OCI-LY7 (cell line): ENCODE results near the gene ACVR1. TPM values are rescaled to one million over a fixed set of nuclear protein-coding genes. Genes with fewer than 3 reads are reported as not detected.
"Not testable (repeated sequence)": the region's sequence is repeated elsewhere in the genome, so short reads cannot be mapped to it uniquely, and the experiment has no call there.

Experiments used
- BruUV-seq: library from RNA; stranded (reverse); fragments of 400-500 nt; replicated peaks from 2 replicates; lab custom pipeline; 2021; lab: Mats Ljungman, UMichigan
- CTCF ChIA-PET: fragments of 300-600 bp; sonication (Branson Sonifier 250); formaldehyde crosslinking; loops from one replicate; lab custom pipeline; 2022; ENCODE audit warnings: antibody characterized with exemption; ENCODE audit not compliant: unreplicated experiment; lab: Charles Lee
- POLR2A ChIA-PET: fragments of 300-600 bp; sonication (Branson Sonifier 250); formaldehyde crosslinking; loops from one replicate; lab custom pipeline; 2022; ENCODE audit warnings: antibody characterized with exemption; lab: Charles Lee
- DNase-seq: peaks from one replicate; pipeline ENCODE4 v3.0.0-alpha.2; 2015; ENCODE audit warnings: low spot score
- H2AFZ ChIP-seq: fragments of 200-600 bp; sonication (generic), shearing (Covaris generic); 2 replicates; pipeline ENCODE4 v1.6.1; 2014; ENCODE audit warnings: mild to moderate bottlenecking, antibody characterized with exemption, low read length, moderate library complexity
- H3K27ac ChIP-seq: fragments of 200-600 bp; sonication (generic); 2 replicates; pipeline ENCODE4 v1.5.1; 2014; ENCODE audit warnings: mixed run types, low read depth, mild to moderate bottlenecking, moderate library complexity, low read length, inconsistent platforms; ENCODE audit not compliant: poor library complexity, severe bottlenecking
- H3K36me3 ChIP-seq: fragments of 200-600 bp; sonication (generic); 2 replicates; pipeline ENCODE4 v1.6.1; 2014; ENCODE audit warnings: mild to moderate bottlenecking, antibody characterized with exemption, low read length, moderate library complexity, mixed read lengths; ENCODE audit not compliant: insufficient read depth
- H3K4me1 ChIP-seq: fragments of 200-600 bp; sonication (generic); 2 replicates; pipeline ENCODE4 v1.5.1; 2014; ENCODE audit warnings: mild to moderate bottlenecking, low read length; ENCODE audit not compliant: insufficient read depth, poor library complexity, severe bottlenecking
- H3K4me2 ChIP-seq: fragments of 200-600 bp; sonication (generic); 2 replicates; pipeline ENCODE4 v1.6.1; 2014; ENCODE audit warnings: mild to moderate bottlenecking, low read length
- H3K4me3 ChIP-seq: fragments of 200-600 bp; sonication (generic); 2 replicates; pipeline ENCODE4 v1.5.1; 2014; ENCODE audit warnings: mild to moderate bottlenecking, low read depth, low read length; ENCODE audit not compliant: poor library complexity, severe bottlenecking
- H3K79me2 ChIP-seq: fragments of 200-600 bp; sonication (generic); 2 replicates; pipeline ENCODE4 v1.6.1; 2016; ENCODE audit warnings: low read depth, mild to moderate bottlenecking, low read length, moderate library complexity, mixed read lengths; ENCODE audit not compliant: insufficient read depth
- H3K9me2 ChIP-seq: fragments of 200-600 bp; sonication (generic); 2 replicates; pipeline ENCODE4 v1.6.1; 2016; ENCODE audit warnings: mild to moderate bottlenecking, low read length, mixed read lengths; ENCODE audit not compliant: insufficient read depth
- H3K9me3 ChIP-seq: fragments of 200-600 bp; sonication (generic); 2 replicates; pipeline ENCODE4 v1.6.1; 2014; ENCODE audit warnings: mild to moderate bottlenecking, mixed run types, low read length, mixed read lengths
- H4K20me1 ChIP-seq: fragments of 200-600 bp; sonication (generic); 2 replicates; pipeline ENCODE4 v1.6.1; 2014; ENCODE audit warnings: mild to moderate bottlenecking, antibody characterized with exemption, low read length, moderate library complexity, mixed read lengths; ENCODE audit not compliant: insufficient read depth
- EZH2phosphoT487 ChIP-seq: fragments of 200-600 bp; sonication (generic); IDR thresholded peaks from 2 replicates; pipeline ENCODE4 v1.6.1; 2018; ENCODE audit warnings: low read depth, borderline replicate concordance, mild to moderate bottlenecking, mixed run types, antibody characterized with exemption, low read length, moderate library complexity, mixed read lengths
- intact Hi-C: fragments of 100-400 bp; cut with micrococcal nuclease; formaldehyde crosslinking; loops from one replicate; pipeline ENCODE4 v1.10.0; 2022; ENCODE audit not compliant: unreplicated experiment
- total RNA-seq, 2 experiments: library from RNA; depleted of rRNA in 1 of 2; stranded (reverse); fragments of >200 nt in 1 of 2; shearing (Covaris generic) in 1 of 2; gene quantifications; 2 replicates each; pipeline ENCODE4 v1.2.3, GENCODE V29; 2014 to 2022
- TF ChIP-seq, protein P1 (sequence below): fragments of 200-600 bp; sonication (generic); conservative IDR thresholded peaks from 2 replicates; pipeline ENCODE4 v1.5.1; 2014; ENCODE audit warnings: mild to moderate bottlenecking, antibody characterized with exemption, low read length, moderate library complexity, mixed read lengths

Gene ACVR1
- total RNA-seq, 2 experiments from 2014 or later, result 0.13 to 3.9 TPM

DNA sequence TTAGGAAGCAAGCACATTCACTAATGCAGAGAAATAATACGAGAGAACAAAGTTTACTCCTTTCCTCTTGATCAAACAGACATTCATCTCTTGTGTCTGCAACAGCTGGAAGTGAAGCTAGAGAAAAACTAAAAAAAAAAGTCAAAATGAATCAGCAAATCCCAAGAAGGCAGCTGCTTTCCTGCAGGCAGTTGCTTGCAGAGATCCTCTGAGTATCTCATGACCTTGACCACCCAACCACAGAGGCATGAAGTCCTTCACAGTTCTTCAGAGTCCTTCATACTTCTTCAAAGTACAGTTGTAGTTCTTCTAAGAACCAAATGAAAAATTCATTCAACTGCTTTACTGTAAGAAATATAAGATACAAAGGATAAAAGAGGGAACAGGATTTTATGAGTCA lies 150.3 kb downstream of the ACVR1 start:
- ChIA-PET POLR2A (no interaction called here), CTCF (no interaction called here)

DNA sequence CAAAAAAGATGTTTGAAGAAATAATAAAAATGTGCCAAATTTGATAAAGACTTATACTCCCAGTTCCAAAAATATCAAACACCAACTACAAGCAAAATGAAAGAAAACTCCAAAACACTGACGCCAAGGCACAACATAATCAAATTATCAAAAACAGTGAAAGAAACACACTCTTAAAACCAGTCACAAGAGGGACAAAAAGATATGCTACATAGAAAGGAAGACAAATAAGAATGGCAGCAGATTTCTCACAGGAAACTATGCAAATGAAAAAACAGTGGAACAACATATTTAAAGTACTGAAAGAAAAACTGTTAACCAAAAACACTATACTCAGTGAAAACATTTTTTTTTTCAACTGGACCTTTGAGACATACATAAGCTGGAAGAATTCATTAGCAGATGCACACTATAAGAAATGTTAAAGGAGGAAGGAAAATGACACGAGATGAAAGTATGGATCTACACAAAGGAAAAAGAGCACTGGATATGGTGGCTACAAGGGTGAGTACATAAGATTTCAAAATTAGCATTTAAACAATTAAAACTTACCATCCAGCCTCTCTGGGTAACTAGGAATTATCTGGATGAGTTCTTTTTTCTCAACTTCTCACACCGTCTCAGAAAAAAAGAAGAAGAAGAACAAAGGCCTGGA lies 153.4 kb downstream of the ACVR1 start:
- ChIA-PET CTCF (no interaction called here), POLR2A (no interaction called here)
- no peaks in the 10 kb centered on the region for H3K4me1 ChIP-seq
- H3K36me3 ChIP-seq, result no peaks in the 10 kb centered on the region
- H4K20me1 ChIP-seq, result no peaks in the 10 kb centered on the region
- BruUV-seq, result no TSS peak
- H2AFZ ChIP-seq, result no peak overlapping the region
- H3K9me3 ChIP-seq, result peaks cover 12% of the 10 kb centered on the region; the same call in 1 of the 2 replicates
- H3K4me2 ChIP-seq, result no peak overlapping the region
- no peaks in the 10 kb centered on the region for H3K9me2 ChIP-seq
- H3K79me2 ChIP-seq, result no peaks in the 10 kb centered on the region
- DNase-seq, result peak; percentile 31
- H3K4me3 ChIP-seq, result no peak overlapping the region
- no peak overlapping the region for H3K27ac ChIP-seq
- no peak for TF ChIP-seq EZH2phosphoT487
- TF ChIP-seq, protein P1, sequence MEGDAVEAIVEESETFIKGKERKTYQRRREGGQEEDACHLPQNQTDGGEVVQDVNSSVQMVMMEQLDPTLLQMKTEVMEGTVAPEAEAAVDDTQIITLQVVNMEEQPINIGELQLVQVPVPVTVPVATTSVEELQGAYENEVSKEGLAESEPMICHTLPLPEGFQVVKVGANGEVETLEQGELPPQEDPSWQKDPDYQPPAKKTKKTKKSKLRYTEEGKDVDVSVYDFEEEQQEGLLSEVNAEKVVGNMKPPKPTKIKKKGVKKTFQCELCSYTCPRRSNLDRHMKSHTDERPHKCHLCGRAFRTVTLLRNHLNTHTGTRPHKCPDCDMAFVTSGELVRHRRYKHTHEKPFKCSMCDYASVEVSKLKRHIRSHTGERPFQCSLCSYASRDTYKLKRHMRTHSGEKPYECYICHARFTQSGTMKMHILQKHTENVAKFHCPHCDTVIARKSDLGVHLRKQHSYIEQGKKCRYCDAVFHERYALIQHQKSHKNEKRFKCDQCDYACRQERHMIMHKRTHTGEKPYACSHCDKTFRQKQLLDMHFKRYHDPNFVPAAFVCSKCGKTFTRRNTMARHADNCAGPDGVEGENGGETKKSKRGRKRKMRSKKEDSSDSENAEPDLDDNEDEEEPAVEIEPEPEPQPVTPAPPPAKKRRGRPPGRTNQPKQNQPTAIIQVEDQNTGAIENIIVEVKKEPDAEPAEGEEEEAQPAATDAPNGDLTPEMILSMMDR, result no peak
- intact Hi-C loops, result no loop called here

More for the DNA sequence above, 150.3 kb downstream of the ACVR1 start:
- Histone ChIP-seq H2AFZ (no peak overlapping the region), H3K9me3 (peaks cover 12% of the 10 kb centered on the region; the same call in 1 of the 2 replicates), H4K20me1 (no peaks in the 10 kb centered on the region), H3K36me3 (no peaks in the 10 kb centered on the region), H3K79me2 (no peaks in the 10 kb centered on the region), H3K4me2 (no peak overlapping the region), H3K4me1 (no peaks in the 10 kb centered on the region), H3K9me2 (no peaks in the 10 kb centered on the region), H3K27ac (no peak overlapping the region), H3K4me3 (no peak overlapping the region)
- TF ChIP-seq EZH2phosphoT487, result no peak
- TF ChIP-seq, protein P1, result no peak
- intact Hi-C loops, result no loop called here
- BruUV-seq, result no TSS peak
- DNase-seq, result no peak

DNA sequence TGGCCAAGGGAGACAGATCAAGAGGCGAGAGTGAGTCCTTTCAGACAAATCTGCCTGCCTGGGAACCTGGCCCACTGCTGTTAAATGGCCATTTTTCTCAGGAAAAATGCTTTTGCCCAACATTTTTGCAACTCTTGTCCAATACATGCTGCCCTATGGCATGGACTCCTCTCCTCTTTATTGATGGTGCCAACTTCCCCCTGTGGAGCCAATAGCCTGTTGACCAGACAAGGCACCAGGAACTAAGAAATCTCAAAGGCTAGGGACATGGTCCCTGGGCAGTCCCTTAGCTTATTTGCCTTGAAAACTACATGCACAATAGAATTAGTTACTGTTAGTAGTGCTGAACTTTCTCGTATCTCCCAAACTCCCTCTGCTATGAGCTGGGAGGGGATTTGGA lies 155.6 kb downstream of the ACVR1 start:
- Histone ChIP-seq H3K4me2 (no peak overlapping the region), H3K4me3 (no peak overlapping the region), H3K4me1 (no peaks in the 10 kb centered on the region), H3K36me3 (no peaks in the 10 kb centered on the region), H3K9me2 (no peaks in the 10 kb centered on the region), H3K9me3 (peaks cover 12% of the 10 kb centered on the region; the same call in 1 of the 2 replicates), H4K20me1 (no peaks in the 10 kb centered on the region), H3K27ac (no peak overlapping the region), H2AFZ (no peak overlapping the region), H3K79me2 (no peaks in the 10 kb centered on the region)
- intact Hi-C loops, result no loop called here
- POLR2A ChIA-PET, result no interaction called here
- no peak for DNase-seq
- TF ChIP-seq, protein P1, result no peak
- no peak for TF ChIP-seq EZH2phosphoT487
- CTCF ChIA-PET, result no interaction called here
- no TSS peak for BruUV-seq

DNA sequence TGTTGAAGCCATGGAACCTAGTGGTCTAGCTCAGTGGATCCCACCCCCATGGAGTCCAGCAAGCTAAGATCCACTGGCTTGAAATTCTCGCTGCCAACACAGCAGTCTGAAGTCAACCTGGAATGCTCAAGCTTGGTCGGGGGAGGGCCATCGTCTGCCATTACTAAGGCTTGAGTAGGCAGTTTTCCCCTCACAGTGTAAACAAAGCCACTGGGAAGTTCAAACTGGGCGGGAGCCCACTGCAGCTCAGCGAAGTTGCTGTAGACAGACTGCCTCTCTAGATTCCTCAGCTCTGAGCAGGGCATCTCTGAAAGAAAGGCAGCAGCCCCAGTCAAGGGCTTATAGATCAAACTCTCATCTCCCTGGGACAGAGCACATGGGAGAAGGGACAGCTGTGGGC lies 171.5 kb downstream of the ACVR1 start:
- H3K27ac ChIP-seq, H3K79me2 ChIP-seq, H4K20me1 ChIP-seq, H2AFZ ChIP-seq, DNase-seq, H3K9me2 ChIP-seq, intact Hi-C loops, H3K36me3 ChIP-seq, H3K9me3 ChIP-seq, H3K4me1 ChIP-seq, BruUV-seq, CTCF ChIA-PET, H3K4me3 ChIP-seq, H3K4me2 ChIP-seq: not testable (repeated sequence)
- POLR2A ChIA-PET, result interaction anchor here (0.7 kb wide), 1 partner anchor 67 kb away, joined by 3 read pairs; no protein-coding TSS in a partner anchor
